A549 (cell line): ENCODE data around the gene SLC22A23.

Experiments
- BHLHE40 ChIP-seq: IDR thresholded peaks from 2 replicates; pipeline ENCODE4 v1.6.1; 2012; ENCODE audit warnings: low read depth, low read length, inconsistent platforms
- CTCF ChIP-seq: fragments of >200 bp; sonication (Bioruptor Twin); formaldehyde crosslinking; IDR thresholded peaks from 3 replicates; pipeline ENCODE4 v1.5.1; 2016
- EP300 ChIP-seq, 2 experiments: fragments of >200 bp; sonication (Bioruptor Twin); formaldehyde crosslinking; IDR thresholded peaks; 2 replicates in 1 of 2; 3 replicates in 1 of 2; pipeline ENCODE4 v1.6.1; 2016 to 2017
- KDM5A ChIP-seq: fragments of 200-600 bp; sonication (generic); IDR thresholded peaks from 2 replicates; pipeline ENCODE4 v1.6.1; 2016; ENCODE audit warnings: antibody characterized with exemption, mild to moderate bottlenecking
- MAFK ChIP-seq: fragments of 450-650 bp; IDR thresholded peaks from 2 replicates; pipeline ENCODE4 v1.6.1; 2014; ENCODE audit not compliant: partially characterized antibody
- MAX ChIP-seq: IDR thresholded peaks from 2 replicates; pipeline ENCODE4 v1.6.1; 2012
- NFE2L2 ChIP-seq: fragments of 150-350 bp; conservative IDR thresholded peaks from 2 replicates; pipeline ENCODE4 v1.6.1; 2014; ENCODE audit warnings: low read length
- PBX3 ChIP-seq: IDR thresholded peaks from 2 replicates; pipeline ENCODE4 v1.6.1; 2012
- POLR2A ChIP-seq: IDR thresholded peaks from 2 replicates; pipeline ENCODE4 v1.6.1; 2012; ENCODE audit warnings: mild to moderate bottlenecking, low read length
- RCOR1 ChIP-seq: fragments of 150-350 bp; IDR thresholded peaks from 2 replicates; pipeline ENCODE4 v1.6.1; 2014; ENCODE audit warnings: antibody characterized with exemption, low read length, low read depth
- REST ChIP-seq: fragments of 200-600 bp; sonication (generic); IDR thresholded peaks from 2 replicates; pipeline ENCODE4 v1.6.1; 2016; ENCODE audit warnings: antibody characterized with exemption, mild to moderate bottlenecking, moderate library complexity
- RNF2 ChIP-seq: fragments of 200-600 bp; sonication (generic); IDR thresholded peaks from 2 replicates; pipeline ENCODE4 v1.6.1; 2016; ENCODE audit warnings: low read depth, mild to moderate bottlenecking, antibody characterized with exemption, moderate library complexity, borderline replicate concordance
- TP53 ChIP-seq: fragments of 250-450 bp; sonication (Bioruptor Pico); IDR thresholded peaks from 2 replicates; pipeline ENCODE4 v1.5.0; 2021; ENCODE audit warnings: mild to moderate bottlenecking, moderate library complexity
- ZC3H11A ChIP-seq: fragments of 450-650 bp; IDR thresholded peaks from 2 replicates; pipeline ENCODE4 v1.6.1; 2014; ENCODE audit warnings: antibody characterized with exemption, mild to moderate bottlenecking

GRCh38 chr6:3319610-3320200 lies 137.1 kb downstream of the SLC22A23 start:
- TF ChIP-seq MAFK: no peak
- no peak for TF ChIP-seq CTCF
- TF ChIP-seq EP300 (IDR thresholded peaks at IDR 0.05): no peak
- TF ChIP-seq PBX3: no peak
- TF ChIP-seq BHLHE40: no peak
- TF ChIP-seq POLR2A: no peak
- no peak for TF ChIP-seq REST
- TF ChIP-seq ZC3H11A: no peak
- no peak for TF ChIP-seq TP53 (CRISPR knock-in tag)
- TF ChIP-seq RCOR1: no peak
- no peak for TF ChIP-seq RNF2
- TF ChIP-seq KDM5A: no peak
- TF ChIP-seq NFE2L2: no peak
- no peak for TF ChIP-seq MAX
